PC-3 (cell line): ENCODE results near the gene DEPP1. TPM values are rescaled to one million over a fixed set of nuclear protein-coding genes. Genes with fewer than 3 reads are reported as not detected.

ENCODE experiments used
- ATAC-seq: fragments of 200-7000 bp; cut with Tn5 transposase; 2 replicates; pipeline ENCODE4 v1.9.1; 2020; ENCODE audit warnings: mild to moderate bottlenecking, moderate library complexity
- BruUV-seq: library from RNA; stranded (reverse); fragments of 400-500 nt; replicated peaks from 2 replicates; lab custom pipeline; 2021; lab: Mats Ljungman, UMichigan
- CTCF ChIA-PET: fragments of 300-600 bp; sonication (Branson Sonifier 250); formaldehyde crosslinking; loops from one replicate; lab custom pipeline; 2022; ENCODE audit warnings: antibody characterized with exemption; lab: Charles Lee
- POLR2A ChIA-PET: fragments of 300-600 bp; sonication (Branson Sonifier 250); formaldehyde crosslinking; loops from one replicate; lab custom pipeline; 2022; ENCODE audit warnings: antibody characterized with exemption; ENCODE audit not compliant: unreplicated experiment; lab: Charles Lee
- DNase-seq: peaks from one replicate; pipeline ENCODE4 v3.0.0-alpha.2; 2015
- H2AFZ ChIP-seq: fragments of 300-600 bp; sonication (generic); 2 replicates; pipeline ENCODE4 v1.6.0; 2016; ENCODE audit warnings: antibody characterized with exemption, low read length
- H3F3A ChIP-seq: fragments of 300-600 bp; sonication (generic); one replicate; pipeline ENCODE4 v1.6.0; 2017; ENCODE audit warnings: antibody characterized with exemption, low read length, control low read depth, mild to moderate bottlenecking; ENCODE audit not compliant: unreplicated experiment
- H3K27ac ChIP-seq: fragments of 300-600 bp; sonication (generic); 2 replicates; pipeline ENCODE4 v1.5.1; 2016; ENCODE audit warnings: mild to moderate bottlenecking, low read length
- H3K27me3 ChIP-seq: fragments of 300-600 bp; sonication (generic); 2 replicates; pipeline ENCODE4 v1.6.1; 2016; ENCODE audit warnings: low read length, mixed read lengths
- H3K36me3 ChIP-seq: fragments of 300-600 bp; sonication (generic); 2 replicates; pipeline ENCODE4 v1.6.1; 2016; ENCODE audit warnings: low read depth, mixed run types, low read length, mixed read lengths
- H3K4me1 ChIP-seq: fragments of 300-600 bp; sonication (generic); 2 replicates; pipeline ENCODE4 v1.5.1; 2016; ENCODE audit warnings: low read length; ENCODE audit not compliant: insufficient read depth
- H3K4me2 ChIP-seq: fragments of 300-600 bp; sonication (generic); 2 replicates; pipeline ENCODE4 v1.6.0; 2016; ENCODE audit warnings: low read length
- H3K4me3 ChIP-seq: fragments of 300-600 bp; sonication (generic); 2 replicates; pipeline ENCODE4 v1.5.1; 2016; ENCODE audit warnings: mild to moderate bottlenecking, low read length, mixed read lengths
- H3K79me2 ChIP-seq: fragments of 300-600 bp; sonication (generic); 2 replicates; pipeline ENCODE4 v1.6.1; 2017; ENCODE audit warnings: low read length, mixed read lengths
- H3K9ac ChIP-seq: fragments of 300-600 bp; sonication (generic); 2 replicates; pipeline ENCODE4 v1.6.0; 2016; ENCODE audit warnings: mild to moderate bottlenecking, low read length
- H3K9me2 ChIP-seq: fragments of 300-600 bp; sonication (generic); replicated peaks from 2 replicates; pipeline ENCODE4 v1.6.1; 2016; ENCODE audit warnings: mixed run types, low read length, mixed read lengths
- H3K9me3 ChIP-seq: fragments of 300-600 bp; sonication (generic); 2 replicates; pipeline ENCODE4 v1.6.1; 2016; ENCODE audit warnings: low read length, mixed read lengths
- H4K20me1 ChIP-seq: fragments of 300-600 bp; sonication (generic); 2 replicates; pipeline ENCODE4 v1.6.1; 2016; ENCODE audit warnings: low read length, mixed read lengths
- CTCF ChIP-seq: fragments of 300-600 bp; sonication (generic); conservative IDR thresholded peaks from 2 replicates; pipeline ENCODE4 v1.5.1; 2017; ENCODE audit warnings: antibody characterized with exemption, low read depth, mild to moderate bottlenecking, low read length
- EZH2 ChIP-seq: fragments of 300-600 bp; sonication (generic); IDR thresholded peaks from one replicate; pipeline ENCODE4 v1.6.1; 2017; ENCODE audit warnings: antibody characterized with exemption, mild to moderate bottlenecking, low read length; ENCODE audit not compliant: unreplicated experiment
- EZH2phosphoT487 ChIP-seq: fragments of 300-600 bp; sonication (generic); IDR thresholded peaks from 2 replicates; pipeline ENCODE4 v1.6.1; 2018; ENCODE audit warnings: mild to moderate bottlenecking, antibody characterized with exemption, low read length, borderline replicate concordance
- intact Hi-C: fragments of 100-400 bp; cut with micrococcal nuclease; formaldehyde crosslinking; loops from 2 replicates; pipeline ENCODE4 v1.9.0; 2023
- total RNA-seq: library from RNA; depleted of rRNA; stranded (reverse); fragments of >200 nt; gene quantifications from 2 replicates; pipeline ENCODE4 v1.2.3, GENCODE V29; 2014

DEPP1 gene
- total RNA-seq, 1 experiment from 2014 or later, result 9.0 TPM

DNA sequence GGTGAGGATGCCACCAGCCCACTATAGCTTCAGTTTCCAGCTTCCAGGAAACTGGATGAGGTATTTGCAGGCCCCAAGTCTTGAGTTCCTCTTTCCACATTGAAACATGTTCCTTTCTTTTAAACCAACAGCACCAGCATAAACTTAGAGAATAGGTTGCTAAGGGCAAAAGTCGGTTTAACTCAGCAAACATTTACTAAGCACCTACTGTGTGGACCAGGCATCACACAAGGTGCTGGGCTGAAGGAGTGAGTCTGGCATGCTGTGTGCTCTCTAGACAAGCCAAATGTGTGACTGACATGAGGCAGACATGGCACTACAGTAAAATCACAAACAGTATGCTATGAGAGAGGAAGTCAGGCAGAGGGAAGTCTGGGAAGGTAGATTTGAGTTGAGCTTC is 30.0 kb downstream of the DEPP1 start:
- H3F3A ChIP-seq, result no peaks in the 10 kb centered on the region
- ChIA-PET CTCF (no interaction called here), POLR2A (no interaction called here)
- H3K27me3 ChIP-seq, result no peaks in the 10 kb centered on the region
- no peaks in the 10 kb centered on the region for H3K79me2 ChIP-seq
- no peak overlapping the region for H3K9ac ChIP-seq
- intact Hi-C loops, result no loop called here
- TF ChIP-seq CTCF, result no peak
- no peak for TF ChIP-seq EZH2
- no peak for TF ChIP-seq EZH2phosphoT487
- H3K36me3 ChIP-seq, result no peaks in the 10 kb centered on the region
- no peaks in the 10 kb centered on the region for H4K20me1 ChIP-seq
- no peak for ATAC-seq
- no peaks in the 10 kb centered on the region for H3K9me2 ChIP-seq
- DNase-seq, result no peak
- no peak overlapping the region for H3K4me2 ChIP-seq
- no peaks in the 10 kb centered on the region for H3K9me3 ChIP-seq
- H3K4me1 ChIP-seq, result no peaks in the 10 kb centered on the region
- H2AFZ ChIP-seq, result no peak overlapping the region
- no TSS peak for BruUV-seq
- H3K4me3 ChIP-seq, result no peak overlapping the region
- H3K27ac ChIP-seq, result no peak overlapping the region

- DNase-seq (no peak), ATAC-seq (no peak)
- H3K36me3 ChIP-seq, result no peaks in the 10 kb centered on the region
Measured at GRCh38 chr10:44947371-44948152, 31.0 kb downstream of the DEPP1 start.

More at GRCh38 chr10:44947371-44948152, 31.0 kb downstream of the DEPP1 start:
- Histone ChIP-seq H3K4me2 (no peak overlapping the region), H3K4me3 (no peak overlapping the region), H4K20me1 (no peaks in the 10 kb centered on the region), H3K9me2 (no peaks in the 10 kb centered on the region), H3K79me2 (no peaks in the 10 kb centered on the region), H3K4me1 (no peaks in the 10 kb centered on the region), H3F3A (no peaks in the 10 kb centered on the region), H3K27me3 (no peaks in the 10 kb centered on the region), H3K27ac (no peak overlapping the region), H3K9ac (no peak overlapping the region), H3K9me3 (no peaks in the 10 kb centered on the region), H2AFZ (no peak overlapping the region)
- intact Hi-C loops, result no loop called here
- TF ChIP-seq CTCF, result no peak
- no peak for TF ChIP-seq EZH2phosphoT487
- TF ChIP-seq EZH2, result no peak
- ChIA-PET CTCF (no interaction called here), POLR2A (no interaction called here)
- no TSS peak for BruUV-seq
